H1 (cell line): Measurements from ENCODE around the gene THBS3. TPM values are rescaled to one million over a fixed set of nuclear protein-coding genes. Genes with fewer than 3 reads are reported as not detected.
"Not testable (repeated sequence)": the region's sequence is repeated elsewhere in the genome, so short reads cannot be mapped to it uniquely, and the experiment has no call there.

Experiments used
- CTCF ChIA-PET: fragments of 300-600 bp; sonication (Branson Sonifier 250); formaldehyde crosslinking; loops from one replicate; lab custom pipeline; 2021; ENCODE audit not compliant: partially characterized antibody; lab: Charles Lee
- POLR2A ChIA-PET: fragments of 300-600 bp; sonication (Branson Sonifier 250); formaldehyde crosslinking; loops from one replicate; lab custom pipeline; 2021; ENCODE audit warnings: inconsistent platforms; ENCODE audit not compliant: partially characterized antibody; lab: Charles Lee
- DNase-seq, 2 experiments: peaks; one replicate each; pipeline versions ENCODE4 v3.0.0 to v3.0.0-alpha.2; 2010 to 2022; ENCODE audit warnings: low spot score in 2 of 2, low read depth in 1 of 2, mixed read lengths in 1 of 2
- FAIRE-seq: peaks from 2 replicates; lab custom pipeline; 2011; peaks lifted over from hg19 to GRCh38; lab: Jason Lieb, UNC
- H2AFZ ChIP-seq: 2 replicates; pipeline ENCODE4 v1.8.1; 2012; ENCODE audit warnings: low read length, inconsistent platforms
- H2AK5ac ChIP-seq: 2 replicates; pipeline ENCODE4 v1.6.1; 2013; ENCODE audit warnings: low read depth, low read length
- H2BK120ac ChIP-seq: replicated peaks from 2 replicates; pipeline ENCODE3; 2013; ENCODE audit warnings: low read depth, low read length, inconsistent platforms
- H2BK12ac ChIP-seq: 2 replicates; pipeline ENCODE4 v1.6.1; 2013; ENCODE audit warnings: low read depth, low read length
- H2BK15ac ChIP-seq: 2 replicates; pipeline ENCODE4 v1.6.1; 2013; ENCODE audit warnings: low read length
- H2BK20ac ChIP-seq: 2 replicates; pipeline ENCODE4 v1.6.1; 2013; ENCODE audit warnings: low read length
- H2BK5ac ChIP-seq: 2 replicates; pipeline ENCODE4 v1.6.1; 2013; ENCODE audit warnings: low read depth, low read length
- H3K14ac ChIP-seq: 2 replicates; pipeline ENCODE4 v1.6.1; 2013; ENCODE audit warnings: inconsistent platforms; ENCODE audit not compliant: insufficient read length
- H3K18ac ChIP-seq: 2 replicates; pipeline ENCODE4 v1.6.1; 2013; ENCODE audit warnings: low read length; ENCODE audit errors: extremely low read depth
- H3K23ac ChIP-seq: 2 replicates; pipeline ENCODE4 v1.6.1; 2013; ENCODE audit warnings: inconsistent platforms; ENCODE audit not compliant: insufficient read length
- H3K23me2 ChIP-seq: 2 replicates; pipeline ENCODE4 v1.6.1; 2013; ENCODE audit warnings: low read depth, low read length
- H3K27ac ChIP-seq: 2 replicates; pipeline ENCODE4 v1.6.1; 2011; ENCODE audit warnings: low read depth, low read length, inconsistent platforms
- H3K27me3 ChIP-seq, 4 experiments: replicated peaks in 1 of 4; 1 replicate in 1 of 4; 2 replicates in 3 of 4; pipeline versions ENCODE4 v1.6.1 to v1.8.1; 2011 to 2013; ENCODE audit warnings: low read length in 3 of 4, mild to moderate bottlenecking in 3 of 4, inconsistent platforms in 2 of 4, mixed read lengths in 2 of 4, moderate library complexity in 1 of 4; ENCODE audit not compliant: control insufficient read depth in 3 of 4, insufficient read depth in 3 of 4; ENCODE audit errors: extremely low read depth in 1 of 4
- H3K36me3 ChIP-seq, 4 experiments: 2 replicates each; pipeline versions ENCODE4 v1.6.1 to v1.8.1; 2011 to 2013; ENCODE audit warnings: mild to moderate bottlenecking in 4 of 4, low read length in 3 of 4, moderate library complexity in 2 of 4, control low read depth in 1 of 4, inconsistent platforms in 1 of 4; ENCODE audit not compliant: insufficient read depth in 4 of 4, control insufficient read depth in 2 of 4
- H3K4ac ChIP-seq: replicated peaks from 2 replicates; pipeline ENCODE3; 2013; ENCODE audit warnings: low read length, low read depth, mixed read lengths, inconsistent platforms; ENCODE audit not compliant: insufficient read length
- H3K4me1 ChIP-seq, 4 experiments: replicated peaks in 1 of 4; 1 replicate in 1 of 4; 2 replicates in 3 of 4; pipeline versions ENCODE4 v1.6.1 to v1.8.1; 2011 to 2013; ENCODE audit warnings: low read length in 3 of 4, inconsistent platforms in 2 of 4, mixed read lengths in 1 of 4; ENCODE audit not compliant: insufficient read depth in 4 of 4, control insufficient read depth in 3 of 4
- H3K4me2 ChIP-seq, 2 experiments: 2 replicates each; pipeline versions ENCODE4 v1.6.1 to v1.8.1; 2011 to 2013; ENCODE audit warnings: low read depth in 2 of 2, low read length in 2 of 2, control low read depth in 1 of 2, inconsistent platforms in 1 of 2, mild to moderate bottlenecking in 1 of 2; ENCODE audit not compliant: insufficient read depth in 1 of 2
- H3K4me3 ChIP-seq, 4 experiments: fragments of 200-600, 300-600 bp in 1 of 4; sonication (generic), shearing (Covaris generic), sonication (Bioruptor Twin) in 1 of 4; 2 replicates each; pipeline versions ENCODE4 v1.5.1 to v1.8.1; 2011 to 2016; ENCODE audit warnings: low read length in 4 of 4, low read depth in 3 of 4, control low read depth in 2 of 4, inconsistent platforms in 2 of 4, mild to moderate bottlenecking in 2 of 4, mixed read lengths in 1 of 4, moderate library complexity in 1 of 4; ENCODE audit not compliant: insufficient read depth in 2 of 4; ENCODE audit errors: extremely low read depth in 1 of 4
- H3K56ac ChIP-seq: replicated peaks from 2 replicates; pipeline ENCODE3; 2013; ENCODE audit warnings: low read depth, mild to moderate bottlenecking, mixed read lengths, low read length, inconsistent platforms; ENCODE audit not compliant: insufficient read length
- H3K79me1 ChIP-seq: 2 replicates; pipeline ENCODE4 v1.6.1; 2013; ENCODE audit warnings: low read depth, low read length, control low read depth
- H3K79me2 ChIP-seq, 2 experiments: 2 replicates each; pipeline versions ENCODE4 v1.6.1 to v1.8.1; 2012 to 2013; ENCODE audit warnings: low read length in 2 of 2, mild to moderate bottlenecking in 2 of 2, inconsistent platforms in 1 of 2; ENCODE audit not compliant: insufficient read depth in 2 of 2, control insufficient read depth in 1 of 2
- H3K9ac ChIP-seq, 4 experiments: replicated peaks in 1 of 4; 1 replicate in 1 of 4; 2 replicates in 3 of 4; pipeline versions ENCODE4 v1.6.1 to v1.8.1; 2011 to 2013; ENCODE audit warnings: low read depth in 3 of 4, low read length in 3 of 4, control low read depth in 2 of 4, mild to moderate bottlenecking in 2 of 4, moderate library complexity in 2 of 4, inconsistent platforms in 1 of 4; ENCODE audit errors: extremely low read depth in 1 of 4
- H3K9me3 ChIP-seq, 2 experiments: 2 replicates each; pipeline versions ENCODE4 v1.6.1 to v1.8.1; 2012 to 2013; ENCODE audit warnings: mild to moderate bottlenecking in 2 of 2, moderate library complexity in 2 of 2, control low read depth in 1 of 2, inconsistent platforms in 1 of 2, low read depth in 1 of 2, low read length in 1 of 2, mixed read lengths in 1 of 2; ENCODE audit not compliant: insufficient read depth in 2 of 2
- H4K20me1 ChIP-seq, 2 experiments: replicated peaks in 1 of 2; 2 replicates each; pipeline versions ENCODE3 to v1.8.1; 2011 to 2013; ENCODE audit warnings: inconsistent platforms in 2 of 2, low read length in 2 of 2, mild to moderate bottlenecking in 1 of 2; ENCODE audit not compliant: insufficient read depth in 2 of 2, control insufficient read depth in 1 of 2
- H4K5ac ChIP-seq: 2 replicates; pipeline ENCODE4 v1.6.1; 2013; ENCODE audit warnings: low read length, low read depth, mixed read lengths, inconsistent platforms; ENCODE audit not compliant: insufficient read length
- H4K8ac ChIP-seq: 2 replicates; pipeline ENCODE4 v1.8.0; 2013; ENCODE audit warnings: mild to moderate bottlenecking, moderate library complexity, low read length, inconsistent platforms; ENCODE audit not compliant: insufficient read depth; ENCODE audit errors: extremely low read depth
- H4K91ac ChIP-seq: replicated peaks from 2 replicates; pipeline ENCODE3; 2013; ENCODE audit warnings: low read length, mixed read lengths, inconsistent platforms; ENCODE audit not compliant: insufficient read length
- RFX5 ChIP-seq: IDR thresholded peaks from 2 replicates; pipeline ENCODE4 v1.6.1; 2011; ENCODE audit warnings: low read depth, low read length, improper control_type of control experiment, borderline replicate concordance
- SP4 ChIP-seq: IDR thresholded peaks from 2 replicates; pipeline ENCODE4 v1.6.1; 2012; ENCODE audit warnings: low read length, inconsistent platforms
- WGBS, 2 experiments: shearing (Covaris generic) in 1 of 2; methylation state at CpG; one replicate each; pipeline versions ENCODE4 v1.1.6 to v1.1.7; 2013 to 2015; ENCODE audit warnings: low lambda C conversion rate in 2 of 2, mixed read lengths in 2 of 2, inconsistent platforms in 1 of 2, low coverage in 1 of 2, missing lambda C conversion rate in 1 of 2; ENCODE audit not compliant: insufficient replicate concordance in 2 of 2, insufficient coverage in 1 of 2, insufficient read length in 1 of 2; ENCODE audit errors: extremely low coverage in 1 of 2, missing lambda C conversion rate in 1 of 2; 5-methylcytosine and 5-hydroxymethylcytosine counted together
- polyA plus RNA-seq, 7 experiments: library from polyadenylated mRNA; depleted of rRNA in 3 of 7; stranded (reverse) in 5 of 7; unstranded in 2 of 7; fragments of >200 nt in 5 of 7; fragments of 200-250 nt in 2 of 7; gene quantifications; 1 replicate in 5 of 7; 2 replicates in 1 of 7; 4 replicates in 1 of 7; pipeline versions ENCODE4 v1.2.1 to v1.2.3, GENCODE V29; 2011 to 2013; ENCODE audit warnings: missing spikeins in 2 of 7, mixed read lengths in 2 of 7
- total RNA-seq: library from RNA; stranded (reverse); fragmentation: NEBNext Ultra II Directional; extraction: Animal tissue kit (Norgen Biotek cat#: 25700); gene quantifications from 2 replicates; pipeline ENCODE4 v1.2.1, GENCODE V29; 2021

Gene THBS3
- total and polyA plus RNA-seq, 2 of the 8 experiments (the other 6 are each of a cell fraction or from before 2014, with no cell fraction given), result 3.0 to 3.5 TPM

- TF ChIP-seq SP4 (no peak), RFX5 (no peak)
Measured at GRCh38 chr1:155158991-155159390, 48.7 kb downstream of the THBS3 start (continued).

- DNase-seq, H2BK5ac ChIP-seq, H2BK120ac ChIP-seq, H4K20me1 ChIP-seq, H3K14ac ChIP-seq, H3K56ac ChIP-seq, H4K5ac ChIP-seq, H3K4me1 ChIP-seq, H3K79me1 ChIP-seq, H3K36me3 ChIP-seq, H3K4me3 ChIP-seq, H2BK20ac ChIP-seq, H3K18ac ChIP-seq, H3K9ac ChIP-seq, H3K27me3 ChIP-seq, H3K4me2 ChIP-seq, H3K27ac ChIP-seq, H3K23ac ChIP-seq, H2AK5ac ChIP-seq, H3K79me2 ChIP-seq, H2AFZ ChIP-seq, H4K91ac ChIP-seq, H2BK12ac ChIP-seq, H3K4ac ChIP-seq, H3K9me3 ChIP-seq, H3K23me2 ChIP-seq, POLR2A ChIA-PET, FAIRE-seq, H2BK15ac ChIP-seq, H4K8ac ChIP-seq: not testable (repeated sequence)
- CTCF ChIA-PET, result interaction anchor here (1.1 to 2.9 kb wide), 5 partner anchors 11 to 65 kb away, joined by 3 to 13 read pairs (median 4); no protein-coding TSS in a partner anchor
- WGBS, 2 experiments, result 83% methylated on average over 3 of the region's 3 CpGs; no CpG with 5 or more reads in 1 of the 2 experiments
Measured at GRCh38 chr1:155155996-155156643, 51.6 kb downstream of the THBS3 start.
